ENCODE measurements around the gene FAM9C. TPM values are rescaled to one million over a fixed set of nuclear protein-coding genes. Genes with fewer than 3 reads are reported as not detected.
"Not testable (repeated sequence)": the region's sequence is repeated elsewhere in the genome, so short reads cannot be mapped to it uniquely, and the experiment has no call there.

FAM9C gene
- total RNA-seq, 1 experiment from 2014 or later, result under 0.01 TPM

GRCh38 chrX:13043138-13043537, 1.3 kb downstream of the FAM9C start:
- no peak for DNase-seq (ENCODE audit: low read depth)

GRCh38 chrX:13036896-13037295, 7.5 kb downstream of the FAM9C start:
- DNase-seq (ENCODE audit: low read depth), result no peak

- no peak for DNase-seq (ENCODE audit: low read depth)
Measured at GRCh38 chrX:13033193-13033592, 11.2 kb downstream of the FAM9C start.

GRCh38 chrX:13029887-13030771, 14.3 kb downstream of the FAM9C start:
- DNase-seq (ENCODE audit: low read depth), result peak; percentile 55

GRCh38 chrX:13029637-13029886, 14.9 kb downstream of the FAM9C start:
- DNase-seq (ENCODE audit: low read depth), result no peak

GRCh38 chrX:13028871-13029636, 15.4 kb downstream of the FAM9C start:
- DNase-seq (ENCODE audit: low read depth), result peak; percentile 66

GRCh38 chrX:13026877-13027652, 17.4 kb downstream of the FAM9C start:
- DNase-seq (ENCODE audit: low read depth), result no peak

GRCh38 chrX:13024986-13025385, 19.4 kb downstream of the FAM9C start:
- DNase-seq (ENCODE audit: low read depth), result no peak

- DNase-seq (ENCODE audit: low read depth), result no peak
Measured at GRCh38 chrX:13023979-13024378, 20.4 kb downstream of the FAM9C start.

- DNase-seq (ENCODE audit: low read depth), result no peak
Measured at GRCh38 chrX:13023567-13023966, 20.9 kb downstream of the FAM9C start.

- no peak for DNase-seq (ENCODE audit: low read depth)
Measured at GRCh38 chrX:13022926-13023325, 21.5 kb downstream of the FAM9C start.

GRCh38 chrX:13016731-13017130, 27.7 kb downstream of the FAM9C start:
- not testable (repeated sequence) for DNase-seq (ENCODE audit: low read depth)

GRCh38 chrX:13015536-13016236, 28.7 kb downstream of the FAM9C start:
- no peak for DNase-seq (ENCODE audit: low read depth)

GRCh38 chrX:13014111-13015096, 30.0 kb downstream of the FAM9C start:
- peak; percentile 53 for DNase-seq (ENCODE audit: low read depth)

GRCh38 chrX:13013363-13014110, 30.9 kb downstream of the FAM9C start:
- DNase-seq (ENCODE audit: low read depth), result no peak

- no peak for DNase-seq (ENCODE audit: low read depth)
Measured at GRCh38 chrX:13010546-13010945, 33.9 kb downstream of the FAM9C start.

GRCh38 chrX:13009844-13010243, 34.6 kb downstream of the FAM9C start:
- no peak for DNase-seq (ENCODE audit: low read depth)

- DNase-seq (ENCODE audit: low read depth), result peak; percentile 78
Measured at GRCh38 chrX:13009273-13009672, 35.1 kb downstream of the FAM9C start.

- DNase-seq (ENCODE audit: low read depth), result no peak
Measured at GRCh38 chrX:13008851-13009250, 35.6 kb downstream of the FAM9C start.

GRCh38 chrX:13008189-13008533, 36.3 kb downstream of the FAM9C start:
- no peak for DNase-seq (ENCODE audit: low read depth)

Measured in RPMI7951 (cell line).